ENCODE measurements around the gene KLK12.

Gene KLK12

GRCh38 chr19:51034704-51035103 is at the start of gene KLK12:
Gene KLK12 (minus strand): TSS chr19:51035002. CDS start chr19:51034621, 381 bp downstream.
- no peak for DNase-seq (ENCODE audit: low read depth, low spot score)
- H3K27ac ChIP-seq (ENCODE audit: low read length): no peak within 1 kb of the TSS
- H3K27me3 ChIP-seq (ENCODE audit: control insufficient read depth, insufficient read depth, low read length): no peaks in the 10 kb centered on the region
- no peaks in the 10 kb centered on the region for H3K36me3 ChIP-seq (ENCODE audit: control insufficient read depth, insufficient read depth, low read length)
- no peaks in the 10 kb centered on the region for H3K9me3 ChIP-seq (ENCODE audit: control insufficient read depth, insufficient read depth, low read length)
- H3K4me3 ChIP-seq (ENCODE audit: low read length): no peak within 1 kb of the TSS
- no peaks in the 10 kb centered on the region for H3K4me1 ChIP-seq (ENCODE audit: control insufficient read depth, insufficient read depth, low read length)
- WGBS (ENCODE audit: insufficient coverage, insufficient read length): no CpG with 5 or more reads among the region's 11 CpGs

GRCh38 chr19:51084505-51084904 is 49.7 kb upstream of the KLK12 start:
- Histone ChIP-seq H3K36me3 (ENCODE audit: control insufficient read depth, insufficient read depth, low read length) (no peaks in the 10 kb centered on the region), H3K4me3 (ENCODE audit: low read length) (no peak overlapping the region), H3K27me3 (ENCODE audit: control insufficient read depth, insufficient read depth, low read length) (no peaks in the 10 kb centered on the region), H3K27ac (ENCODE audit: low read length) (no peak overlapping the region), H3K4me1 (ENCODE audit: control insufficient read depth, insufficient read depth, low read length) (no peaks in the 10 kb centered on the region), H3K9me3 (ENCODE audit: control insufficient read depth, insufficient read depth, low read length) (no peaks in the 10 kb centered on the region)
- DNase-seq (ENCODE audit: low read depth, low spot score): no peak
- no CpG with 5 or more reads among the region's 7 CpGs for WGBS (ENCODE audit: insufficient coverage, insufficient read length)

GRCh38 chr19:51083783-51084182 is 49.0 kb upstream of the KLK12 start:
- H3K27me3 ChIP-seq (ENCODE audit: control insufficient read depth, insufficient read depth, low read length): no peaks in the 10 kb centered on the region
- WGBS (ENCODE audit: insufficient coverage, insufficient read length): no CpG with 5 or more reads among the region's 14 CpGs

GRCh38 chr19:51083181-51083580 is 48.4 kb upstream of the KLK12 start:
- Histone ChIP-seq H3K4me1 (ENCODE audit: control insufficient read depth, insufficient read depth, low read length) (no peaks in the 10 kb centered on the region), H3K27me3 (ENCODE audit: control insufficient read depth, insufficient read depth, low read length) (no peaks in the 10 kb centered on the region), H3K4me3 (ENCODE audit: low read length) (no peak overlapping the region), H3K36me3 (ENCODE audit: control insufficient read depth, insufficient read depth, low read length) (no peaks in the 10 kb centered on the region), H3K9me3 (ENCODE audit: control insufficient read depth, insufficient read depth, low read length) (no peaks in the 10 kb centered on the region), H3K27ac (ENCODE audit: low read length) (no peak overlapping the region)
- no peak for DNase-seq (ENCODE audit: low read depth, low spot score)
- no CpG with 5 or more reads among the region's 4 CpGs for WGBS (ENCODE audit: insufficient coverage, insufficient read length)

More at GRCh38 chr19:51083783-51084182, 49.0 kb upstream of the KLK12 start:
- Histone ChIP-seq H3K36me3 (ENCODE audit: control insufficient read depth, insufficient read depth, low read length) (no peaks in the 10 kb centered on the region), H3K9me3 (ENCODE audit: control insufficient read depth, insufficient read depth, low read length) (no peaks in the 10 kb centered on the region), H3K4me3 (ENCODE audit: low read length) (no peak overlapping the region), H3K27ac (ENCODE audit: low read length) (no peak overlapping the region), H3K4me1 (ENCODE audit: control insufficient read depth, insufficient read depth, low read length) (no peaks in the 10 kb centered on the region)
- DNase-seq (ENCODE audit: low read depth, low spot score): no peak

- Histone ChIP-seq H3K27me3 (ENCODE audit: control insufficient read depth, insufficient read depth, low read length) (no peaks in the 10 kb centered on the region), H3K27ac (ENCODE audit: low read length) (no peak within 1 kb of the TSS), H3K9me3 (ENCODE audit: control insufficient read depth, insufficient read depth, low read length) (no peaks in the 10 kb centered on the region), H3K4me1 (ENCODE audit: control insufficient read depth, insufficient read depth, low read length) (no peaks in the 10 kb centered on the region), H3K36me3 (ENCODE audit: control insufficient read depth, insufficient read depth, low read length) (no peaks in the 10 kb centered on the region), H3K4me3 (ENCODE audit: low read length) (no peak within 1 kb of the TSS)
- WGBS (ENCODE audit: insufficient coverage, insufficient read length): no CpG with 5 or more reads among the region's 7 CpGs
- no peak for DNase-seq (ENCODE audit: low read depth, low spot score)
Observed at GRCh38 chr19:51082611-51083010, 47.8 kb upstream of the KLK12 start, which contains the start of gene KLK14. Gene KLK14 (minus strand): TSS chr19:51082887. CDS start chr19:51082614, 273 bp downstream.

GRCh38 chr19:51081476-51081875 is 46.7 kb upstream of the KLK12 start:
- no CpG with 5 or more reads among the region's 14 CpGs for WGBS (ENCODE audit: insufficient coverage, insufficient read length)
- peaks cover 2% of the 10 kb centered on the region; the same call in 1 of the 2 replicates for H3K4me1 ChIP-seq (ENCODE audit: control insufficient read depth, insufficient read depth, low read length)
- H3K27me3 ChIP-seq (ENCODE audit: control insufficient read depth, insufficient read depth, low read length): no peaks in the 10 kb centered on the region
- no peaks in the 10 kb centered on the region for H3K9me3 ChIP-seq (ENCODE audit: control insufficient read depth, insufficient read depth, low read length)
- no peak overlapping the region for H3K4me3 ChIP-seq (ENCODE audit: low read length)
- no peak overlapping the region for H3K27ac ChIP-seq (ENCODE audit: low read length)
- H3K36me3 ChIP-seq (ENCODE audit: control insufficient read depth, insufficient read depth, low read length): no peaks in the 10 kb centered on the region
- no peak for DNase-seq (ENCODE audit: low read depth, low spot score)

GRCh38 chr19:51079481-51080110 is 44.8 kb upstream of the KLK12 start:
- WGBS (ENCODE audit: insufficient coverage, insufficient read length): no CpG with 5 or more reads among the region's 27 CpGs
- no peaks in the 10 kb centered on the region for H3K36me3 ChIP-seq (ENCODE audit: control insufficient read depth, insufficient read depth, low read length)
- H3K27me3 ChIP-seq (ENCODE audit: control insufficient read depth, insufficient read depth, low read length): no peaks in the 10 kb centered on the region
- no peak overlapping the region for H3K4me3 ChIP-seq (ENCODE audit: low read length)
- H3K4me1 ChIP-seq (ENCODE audit: control insufficient read depth, insufficient read depth, low read length): peaks cover 2% of the 10 kb centered on the region; the same call in 1 of the 2 replicates
- no peak overlapping the region for H3K27ac ChIP-seq (ENCODE audit: low read length)
- H3K9me3 ChIP-seq (ENCODE audit: control insufficient read depth, insufficient read depth, low read length): no peaks in the 10 kb centered on the region
- no peak for DNase-seq (ENCODE audit: low read depth, low spot score)

- WGBS (ENCODE audit: insufficient coverage, insufficient read length): no CpG with 5 or more reads among the region's 6 CpGs
- H3K9me3 ChIP-seq (ENCODE audit: control insufficient read depth, insufficient read depth, low read length): no peaks in the 10 kb centered on the region
- H3K36me3 ChIP-seq (ENCODE audit: control insufficient read depth, insufficient read depth, low read length): no peaks in the 10 kb centered on the region
- H3K27ac ChIP-seq (ENCODE audit: low read length): no peak overlapping the region
- no peak overlapping the region for H3K4me3 ChIP-seq (ENCODE audit: low read length)
- no peaks in the 10 kb centered on the region for H3K27me3 ChIP-seq (ENCODE audit: control insufficient read depth, insufficient read depth, low read length)
- no peak for DNase-seq (ENCODE audit: low read depth, low spot score)
- H3K4me1 ChIP-seq (ENCODE audit: control insufficient read depth, insufficient read depth, low read length): peaks cover 2% of the 10 kb centered on the region; the same call in 1 of the 2 replicates
Observed at GRCh38 chr19:51078731-51079130, 43.9 kb upstream of the KLK12 start.

GRCh38 chr19:51078104-51078503 is 43.3 kb upstream of the KLK12 start:
- H3K9me3 ChIP-seq (ENCODE audit: control insufficient read depth, insufficient read depth, low read length): no peaks in the 10 kb centered on the region
- peaks cover 2% of the 10 kb centered on the region; the same call in 1 of the 2 replicates for H3K4me1 ChIP-seq (ENCODE audit: control insufficient read depth, insufficient read depth, low read length)
- H3K36me3 ChIP-seq (ENCODE audit: control insufficient read depth, insufficient read depth, low read length): no peaks in the 10 kb centered on the region
- WGBS (ENCODE audit: insufficient coverage, insufficient read length): no CpG with 5 or more reads among the region's 6 CpGs
- H3K4me3 ChIP-seq (ENCODE audit: low read length): no peak overlapping the region
- no peaks in the 10 kb centered on the region for H3K27me3 ChIP-seq (ENCODE audit: control insufficient read depth, insufficient read depth, low read length)
- H3K27ac ChIP-seq (ENCODE audit: low read length): no peak overlapping the region
- DNase-seq (ENCODE audit: low read depth, low spot score): no peak

- no peak for DNase-seq (ENCODE audit: low read depth, low spot score)
- Histone ChIP-seq H3K9me3 (ENCODE audit: control insufficient read depth, insufficient read depth, low read length) (no peaks in the 10 kb centered on the region), H3K36me3 (ENCODE audit: control insufficient read depth, insufficient read depth, low read length) (no peaks in the 10 kb centered on the region), H3K27ac (ENCODE audit: low read length) (no peak overlapping the region), H3K4me1 (ENCODE audit: control insufficient read depth, insufficient read depth, low read length) (peaks cover 2% of the 10 kb centered on the region; the same call in 1 of the 2 replicates), H3K4me3 (ENCODE audit: low read length) (no peak overlapping the region), H3K27me3 (ENCODE audit: control insufficient read depth, insufficient read depth, low read length) (no peaks in the 10 kb centered on the region)
- WGBS (ENCODE audit: insufficient coverage, insufficient read length): no CpG with 5 or more reads among the region's 14 CpGs
Observed at GRCh38 chr19:51076631-51077213, 41.9 kb upstream of the KLK12 start.

Data from iPS DF 6.9 (cell line).